HL-60 (cell line): ENCODE data around the gene APOOL.

ENCODE experiments used
- DNase-seq, 2 experiments: peaks; one replicate each; pipeline ENCODE4 v3.0.0-alpha.2; 2010 to 2020; ENCODE audit warnings: low read depth in 1 of 2, low spot score in 1 of 2
- H3K27ac ChIP-seq: fragments of 250-450 bp; sonication (Bioruptor Pico); replicated peaks from 2 replicates; pipeline ENCODE4 v1.5.1; 2020; ENCODE audit warnings: mild to moderate bottlenecking, moderate library complexity
- H3K27me3 ChIP-seq: fragments of 250-450 bp; sonication (Bioruptor Pico); 2 replicates; pipeline ENCODE4 v1.5.1; 2021; ENCODE audit warnings: mild to moderate bottlenecking, moderate library complexity; ENCODE audit not compliant: insufficient read depth, poor library complexity, severe bottlenecking
- H3K4me3 ChIP-seq: replicated peaks from 2 replicates; pipeline ENCODE4 v1.5.1; 2011; ENCODE audit warnings: mild to moderate bottlenecking, control low read depth, low read length; ENCODE audit not compliant: insufficient read depth
- CTCF ChIP-seq: IDR thresholded peaks from one replicate; pipeline ENCODE4 v1.5.1; 2011; ENCODE audit warnings: low read length, control low read depth, inconsistent platforms; ENCODE audit not compliant: insufficient read depth
- GABPA ChIP-seq: IDR thresholded peaks from 2 replicates; pipeline ENCODE4 v1.6.1; 2012; ENCODE audit warnings: low read depth
- POLR2AphosphoS5 ChIP-seq: IDR thresholded peaks from 2 replicates; pipeline ENCODE4 v1.6.1; 2012; ENCODE audit warnings: low read depth
- SPI1 ChIP-seq: IDR thresholded peaks from 2 replicates; pipeline ENCODE4 v1.6.1; 2012; ENCODE audit warnings: low read depth, mild to moderate bottlenecking, borderline replicate concordance
- TF ChIP-seq, protein P1 (sequence below): IDR thresholded peaks from 2 replicates; pipeline ENCODE4 v1.6.1; 2012; ENCODE audit warnings: low read depth; ENCODE audit not compliant: insufficient replicate concordance

Gene APOOL

DNA sequence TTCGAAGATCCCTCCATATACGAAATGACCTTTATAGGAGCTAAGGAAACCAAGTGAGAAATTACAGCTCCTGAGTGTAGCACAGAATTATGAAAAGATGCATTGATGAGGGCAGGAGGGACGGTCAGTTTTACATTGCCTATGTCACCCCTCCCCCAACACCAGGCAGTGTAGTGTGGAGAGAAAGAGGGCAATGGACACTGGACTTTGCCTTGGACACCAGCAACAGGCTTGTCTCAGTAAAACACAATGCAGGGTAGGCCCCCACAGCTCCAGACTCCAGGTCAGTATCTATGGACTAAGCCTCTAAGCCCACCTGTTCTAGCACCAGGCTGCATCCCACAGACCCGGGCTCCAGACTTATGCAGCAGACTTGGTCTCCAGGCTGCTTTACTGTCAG lies 16.5 kb downstream of the APOOL start:
- Histone ChIP-seq H3K4me3 (no peak overlapping the region), H3K27me3 (no peaks in the 10 kb centered on the region), H3K27ac (no peak overlapping the region)
- no peak for TF ChIP-seq POLR2AphosphoS5
- no peak for TF ChIP-seq CTCF
- TF ChIP-seq GABPA = no peak
- TF ChIP-seq, protein P1, sequence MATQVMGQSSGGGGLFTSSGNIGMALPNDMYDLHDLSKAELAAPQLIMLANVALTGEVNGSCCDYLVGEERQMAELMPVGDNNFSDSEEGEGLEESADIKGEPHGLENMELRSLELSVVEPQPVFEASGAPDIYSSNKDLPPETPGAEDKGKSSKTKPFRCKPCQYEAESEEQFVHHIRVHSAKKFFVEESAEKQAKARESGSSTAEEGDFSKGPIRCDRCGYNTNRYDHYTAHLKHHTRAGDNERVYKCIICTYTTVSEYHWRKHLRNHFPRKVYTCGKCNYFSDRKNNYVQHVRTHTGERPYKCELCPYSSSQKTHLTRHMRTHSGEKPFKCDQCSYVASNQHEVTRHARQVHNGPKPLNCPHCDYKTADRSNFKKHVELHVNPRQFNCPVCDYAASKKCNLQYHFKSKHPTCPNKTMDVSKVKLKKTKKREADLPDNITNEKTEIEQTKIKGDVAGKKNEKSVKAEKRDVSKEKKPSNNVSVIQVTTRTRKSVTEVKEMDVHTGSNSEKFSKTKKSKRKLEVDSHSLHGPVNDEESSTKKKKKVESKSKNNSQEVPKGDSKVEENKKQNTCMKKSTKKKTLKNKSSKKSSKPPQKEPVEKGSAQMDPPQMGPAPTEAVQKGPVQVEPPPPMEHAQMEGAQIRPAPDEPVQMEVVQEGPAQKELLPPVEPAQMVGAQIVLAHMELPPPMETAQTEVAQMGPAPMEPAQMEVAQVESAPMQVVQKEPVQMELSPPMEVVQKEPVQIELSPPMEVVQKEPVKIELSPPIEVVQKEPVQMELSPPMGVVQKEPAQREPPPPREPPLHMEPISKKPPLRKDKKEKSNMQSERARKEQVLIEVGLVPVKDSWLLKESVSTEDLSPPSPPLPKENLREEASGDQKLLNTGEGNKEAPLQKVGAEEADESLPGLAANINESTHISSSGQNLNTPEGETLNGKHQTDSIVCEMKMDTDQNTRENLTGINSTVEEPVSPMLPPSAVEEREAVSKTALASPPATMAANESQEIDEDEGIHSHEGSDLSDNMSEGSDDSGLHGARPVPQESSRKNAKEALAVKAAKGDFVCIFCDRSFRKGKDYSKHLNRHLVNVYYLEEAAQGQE = no peak
- no peak for TF ChIP-seq SPI1
- no peak for DNase-seq

- Histone ChIP-seq H3K4me3 (no peak overlapping the region), H3K27ac (no peak overlapping the region), H3K27me3 (no peaks in the 10 kb centered on the region)
- TF ChIP-seq SPI1 (no peak), POLR2AphosphoS5 (no peak), GABPA (no peak), CTCF (no peak)
- TF ChIP-seq, protein P1 = no peak
- no peak for DNase-seq
Measured at GRCh38 chrX:85024044-85024443, 20.4 kb downstream of the APOOL start.

- Histone ChIP-seq H3K27me3 (no peaks in the 10 kb centered on the region), H3K27ac (no peak overlapping the region), H3K4me3 (no peak overlapping the region)
- DNase-seq = no peak
- no peak for TF ChIP-seq SPI1
- no peak for TF ChIP-seq POLR2AphosphoS5
- TF ChIP-seq CTCF = no peak
- TF ChIP-seq, protein P1 = no peak
- TF ChIP-seq GABPA = no peak
Measured at GRCh38 chrX:85024562-85024961, 20.9 kb downstream of the APOOL start.
